Endodermal cell (in vitro differentiated cells): ENCODE data around the gene DCPS. TPM values are rescaled to one million over a fixed set of nuclear protein-coding genes. Genes with fewer than 3 reads are reported as not detected.
"Not testable (repeated sequence)": the region's sequence is repeated elsewhere in the genome, so short reads cannot be mapped to it uniquely, and the experiment has no call there.

Source experiments
- DNase-seq: peaks from one replicate; pipeline ENCODE4 v3.0.0-alpha.2; 2017
- H3K27ac ChIP-seq: 2 replicates; pipeline ENCODE4 v1.5.1; 2013; ENCODE audit warnings: mild to moderate bottlenecking, low read depth, low read length, moderate library complexity
- H3K27me3 ChIP-seq: 2 replicates; pipeline ENCODE4 v1.6.1; 2013; ENCODE audit warnings: mild to moderate bottlenecking, low read length, moderate library complexity; ENCODE audit not compliant: insufficient read depth, control insufficient read depth, poor library complexity, severe bottlenecking
- H3K36me3 ChIP-seq: 2 replicates; pipeline ENCODE4 v1.7.0; 2013; ENCODE audit warnings: mild to moderate bottlenecking, low read length, moderate library complexity; ENCODE audit not compliant: control insufficient read depth, insufficient read depth
- H3K4me1 ChIP-seq: one replicate; pipeline ENCODE4 v1.7.0; 2013; ENCODE audit warnings: low read length; ENCODE audit not compliant: control insufficient read depth, insufficient read depth
- H3K4me3 ChIP-seq: 2 replicates; pipeline ENCODE4 v1.5.1; 2013; ENCODE audit warnings: mild to moderate bottlenecking, low read length, moderate library complexity
- H3K9ac ChIP-seq: 2 replicates; pipeline ENCODE4 v1.6.1; 2013; ENCODE audit warnings: mild to moderate bottlenecking, low read length, moderate library complexity; ENCODE audit not compliant: poor library complexity, severe bottlenecking; ENCODE audit errors: extremely low read depth
- H3K9me3 ChIP-seq: 2 replicates; pipeline ENCODE4 v1.6.1; 2013; ENCODE audit warnings: mild to moderate bottlenecking, low read length, moderate library complexity; ENCODE audit not compliant: control insufficient read depth
- H3K27ac Mint-ChIP-seq: 2 replicates; pipeline ENCODE4 v1.8.0; 2020; ENCODE audit warnings: mixed read lengths
- H3K27me3 Mint-ChIP-seq: 2 replicates; pipeline ENCODE4 v1.8.0; 2021; ENCODE audit warnings: mild to moderate bottlenecking, mixed read lengths; ENCODE audit not compliant: insufficient read depth
- H3K36me3 Mint-ChIP-seq: 2 replicates; pipeline ENCODE4 v1.8.0; 2020; ENCODE audit warnings: low read depth, mixed read lengths
- H3K4me1 Mint-ChIP-seq: 2 replicates; pipeline ENCODE4 v1.8.0; 2020; ENCODE audit warnings: mixed read lengths
- H3K4me3 Mint-ChIP-seq: 2 replicates; pipeline ENCODE4 v1.8.0; 2020; ENCODE audit warnings: mild to moderate bottlenecking, moderate library complexity, mixed read lengths
- H3K9me3 Mint-ChIP-seq: 2 replicates; pipeline ENCODE4 v1.8.0; 2020; ENCODE audit warnings: mild to moderate bottlenecking, mixed read lengths
- CTCF ChIP-seq: fragments of 200-600 bp; sonication (generic); conservative IDR thresholded peaks from 2 replicates; pipeline ENCODE4 v1.5.0; 2021; ENCODE audit warnings: antibody characterized with exemption, mild to moderate bottlenecking
- WGBS, 2 experiments: methylation state at CpG; one replicate each; pipeline versions ENCODE4 v1.1.5 to v1.1.7; 2013; ENCODE audit warnings: missing lambda C conversion rate in 2 of 2, mixed read lengths in 1 of 2; ENCODE audit not compliant: insufficient coverage in 1 of 2, insufficient read length in 1 of 2; 5-methylcytosine and 5-hydroxymethylcytosine counted together
- total RNA-seq, 2 donors: library from RNA; stranded (reverse); fragmentation: NEBNext Ultra II Directional in 1 of 2; extraction: Animal tissue kit (Norgen Biotek cat#: 25700) in 1 of 2; gene quantifications; 2 replicates in 1 of 2; 3 replicates in 1 of 2; pipeline ENCODE4 v1.2.1, GENCODE V29; 2021

The DCPS gene
- total RNA-seq, 2 donors from 2014 or later, result 19.0 to 22.6 TPM

DNA sequence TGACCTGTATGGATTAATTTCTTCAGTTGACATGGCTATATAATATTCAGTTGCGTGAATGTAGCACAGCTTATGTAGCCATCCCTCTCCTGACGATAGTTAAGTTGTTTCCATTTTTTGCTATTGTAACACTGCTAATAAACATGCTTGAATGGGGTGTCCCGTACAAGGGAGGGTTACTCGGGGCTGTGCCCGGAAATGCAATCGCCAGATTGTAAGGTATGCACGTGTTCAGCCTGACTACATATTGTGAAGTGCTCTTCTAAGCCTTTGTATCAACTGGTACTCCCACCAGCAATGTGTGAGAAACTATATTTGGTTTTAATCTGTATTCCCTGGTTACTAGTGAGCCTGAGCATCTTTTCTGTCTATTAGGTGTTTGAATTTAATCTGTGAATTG, 67.7 kb downstream of the DCPS start:
- no peaks in the 10 kb centered on the region for H3K9me3 Mint-ChIP-seq
- H3K4me1 Mint-ChIP-seq, result peaks cover 19% of the 10 kb centered on the region
- H3K9me3 ChIP-seq, result no peaks in the 10 kb centered on the region
- no peak overlapping the region for H3K27ac ChIP-seq
- H3K27ac Mint-ChIP-seq, result no peak overlapping the region
- TF ChIP-seq CTCF, result no peak
- WGBS, 2 experiments, result 91 to 98% methylated on average over 6 to 7 of the region's 7 CpGs
- no peaks in the 10 kb centered on the region for H3K27me3 Mint-ChIP-seq
- H3K4me1 ChIP-seq, result peaks cover 9% of the 10 kb centered on the region
- no peak overlapping the region for H3K4me3 Mint-ChIP-seq
- H3K9ac ChIP-seq, result no peak overlapping the region
- H3K4me3 ChIP-seq, result no peak overlapping the region
- no peaks in the 10 kb centered on the region for H3K36me3 ChIP-seq
- DNase-seq, result no peak
- no peaks in the 10 kb centered on the region for H3K36me3 Mint-ChIP-seq
- no peaks in the 10 kb centered on the region for H3K27me3 ChIP-seq

DNA sequence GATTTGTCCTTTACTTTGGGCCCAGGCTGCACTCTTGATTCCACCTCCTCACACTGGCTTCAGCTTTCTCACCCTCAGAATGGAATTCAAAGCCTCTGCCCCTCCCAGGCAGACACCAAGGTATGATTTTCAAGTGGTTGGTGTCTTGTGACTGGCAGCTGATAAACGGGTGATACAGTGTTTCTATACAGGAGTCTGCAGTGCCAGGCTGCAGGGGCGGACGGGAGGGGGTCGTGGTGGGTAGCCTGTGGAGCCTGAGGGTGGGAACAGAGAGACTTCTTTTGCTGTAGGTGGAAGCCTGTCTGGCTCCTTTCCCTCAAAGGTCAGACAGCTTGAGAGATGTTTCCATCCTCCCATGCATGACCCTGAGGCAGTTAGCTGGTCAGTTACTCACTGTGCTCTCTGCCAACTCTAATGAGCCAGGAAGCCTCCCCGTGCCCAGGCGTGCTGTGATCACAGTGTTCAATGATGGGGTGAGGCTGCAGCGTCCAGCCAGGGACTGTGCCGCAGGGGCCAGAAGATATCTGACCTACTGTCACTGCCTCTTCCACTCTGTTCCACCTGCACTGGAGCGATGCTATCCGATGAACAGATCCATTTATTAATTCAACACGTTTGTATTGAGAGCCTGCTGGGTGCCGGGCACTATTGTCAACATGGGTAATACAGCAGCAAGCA, 69.7 kb downstream of the DCPS start:
- H3K4me1 Mint-ChIP-seq, result peaks cover 17% of the 10 kb centered on the region
- not testable (repeated sequence) for H3K27ac Mint-ChIP-seq, H3K36me3 ChIP-seq, H3K36me3 Mint-ChIP-seq, H3K9ac ChIP-seq, H3K4me1 ChIP-seq, H3K9me3 Mint-ChIP-seq, H3K27ac ChIP-seq, H3K27me3 Mint-ChIP-seq, H3K4me3 Mint-ChIP-seq, DNase-seq, H3K4me3 ChIP-seq, H3K9me3 ChIP-seq, H3K27me3 ChIP-seq
- 82 to 90% methylated on average over 8 to 12 of the region's 12 CpGs for WGBS, 2 experiments

DNA sequence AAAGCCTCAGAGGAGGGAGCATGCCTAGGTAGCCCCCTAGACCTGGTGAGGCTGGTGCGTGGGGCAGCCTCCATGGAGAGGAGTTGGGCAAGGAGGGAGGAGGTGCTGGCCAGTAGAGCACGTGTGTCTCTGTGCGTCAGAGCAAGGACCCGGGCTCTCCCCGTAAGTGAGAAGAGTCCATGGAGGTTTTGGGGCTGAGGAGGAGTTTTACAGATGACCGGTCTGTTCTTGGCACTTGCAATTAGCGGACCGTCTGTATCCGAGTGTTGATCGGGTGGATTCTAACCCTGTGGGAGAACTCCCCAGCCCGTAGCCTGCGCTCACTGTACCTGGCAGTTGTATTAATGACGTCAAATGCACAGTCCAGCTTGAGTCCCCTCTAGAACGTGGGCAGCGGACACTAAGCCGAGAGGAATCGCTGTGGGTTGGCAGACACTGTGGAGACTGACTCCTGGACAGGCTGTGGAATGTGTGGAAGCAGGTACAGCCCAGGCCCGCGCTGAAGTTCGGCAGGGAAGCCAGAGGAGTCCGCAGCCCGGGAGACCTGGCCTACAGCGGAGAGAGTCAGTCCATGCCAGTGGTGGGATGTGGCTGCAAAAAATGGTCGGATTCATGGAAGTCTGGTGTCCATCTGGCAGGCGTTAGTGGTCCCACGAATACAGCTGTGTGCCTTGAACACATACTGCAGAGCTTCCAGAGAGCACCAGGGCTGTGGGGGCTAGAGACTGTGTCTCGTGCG, 70.9 kb downstream of the DCPS start:
- peaks cover 15% of the 10 kb centered on the region for H3K4me1 Mint-ChIP-seq
- H3K9ac ChIP-seq, H3K9me3 Mint-ChIP-seq, H3K4me1 ChIP-seq, H3K9me3 ChIP-seq, H3K27me3 ChIP-seq, H3K36me3 Mint-ChIP-seq, H3K27ac Mint-ChIP-seq, H3K36me3 ChIP-seq, H3K27ac ChIP-seq, H3K27me3 Mint-ChIP-seq, H3K4me3 Mint-ChIP-seq, DNase-seq, H3K4me3 ChIP-seq: not testable (repeated sequence)
- 88 to 98% methylated on average over 3 to 16 of the region's 28 CpGs for WGBS, 2 experiments

- Mint-ChIP-seq H3K9me3 (no peaks in the 10 kb centered on the region), H3K27me3 (no peaks in the 10 kb centered on the region), H3K4me3 (no peak overlapping the region), H3K36me3 (no peaks in the 10 kb centered on the region), H3K27ac (no peak overlapping the region), H3K4me1 (peaks cover 15% of the 10 kb centered on the region)
- TF ChIP-seq CTCF, result no peak
- no peak for DNase-seq
- Histone ChIP-seq H3K4me1 (no peaks in the 10 kb centered on the region), H3K9me3 (no peaks in the 10 kb centered on the region), H3K36me3 (no peaks in the 10 kb centered on the region), H3K27me3 (no peaks in the 10 kb centered on the region), H3K27ac (no peak overlapping the region), H3K9ac (no peak overlapping the region), H3K4me3 (no peak overlapping the region)
- 93 to 94% methylated on average over 5 to 7 of the region's 7 CpGs for WGBS, 2 experiments
These were observed 71.9 kb downstream of the DCPS start for GRCh38 chr11:126375726-126376125.
